ENCODE results near the gene DEGS2. TPM values are rescaled to one million over a fixed set of nuclear protein-coding genes. Genes with fewer than 3 reads are reported as not detected.

The DEGS2 gene
- total and polyA plus RNA-seq, 7 experiments from 2014 or later, result 0.19 to 1.0 (median 0.44) TPM; not detected in 1

DNA sequence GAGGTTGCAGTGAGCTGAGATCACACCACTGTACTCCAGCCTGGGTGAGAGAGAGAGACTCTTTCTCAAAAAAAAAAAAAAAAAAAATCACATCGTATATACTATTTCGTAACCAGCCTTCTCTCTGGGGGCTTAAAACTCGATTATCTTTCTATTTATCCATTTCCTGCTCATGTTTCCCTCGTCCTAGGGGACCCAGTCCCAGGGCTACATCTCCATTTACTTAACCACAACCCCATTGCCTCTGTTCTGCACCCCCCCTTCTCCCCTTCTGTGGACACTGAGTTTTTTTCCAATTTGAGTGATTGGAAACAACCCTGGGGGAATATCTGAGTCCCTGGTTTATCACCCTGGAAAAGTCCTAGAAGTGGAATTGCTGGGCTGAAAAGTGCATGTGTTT is 43.3 kb upstream of the DEGS2 start:
- H3K27me3 ChIP-seq (ENCODE audit: control insufficient read depth in 2 of 2, insufficient read depth in 2 of 2, low read length in 2 of 2), result no peaks in the 10 kb centered on the region
- no peak overlapping the region for H3K27ac ChIP-seq (ENCODE audit: low read depth, low read length)
- no peak for ATAC-seq
- CTCF ChIA-PET, result no interaction called here
- H3K4me3 ChIP-seq (ENCODE audit: low read length), result no peak overlapping the region
- Mint-ChIP-seq H3K4me3 (no peak overlapping the region), H3K27ac (peak overlapping the region in 1 of 9 donors; percentile 74), H3K9me3 (peaks cover 0 to 1% (median 0%) of the 10 kb centered on the region in 11 donors), H3K36me3 (no peaks in the 10 kb centered on the region), H3K4me1 (peaks cover 0 to 5% (median 0%) of the 10 kb centered on the region in 7 donors), H3K27me3 (peaks cover 0 to 16% (median 0%) of the 10 kb centered on the region in 5 donors)
- POLR2A ChIA-PET, result interaction anchor here (1.0 kb wide), 1 partner anchor 59 kb away, joined by 3 read pairs; no protein-coding TSS in a partner anchor
- no peak for DNase-seq
- H3K9me3 ChIP-seq (ENCODE audit: control insufficient read depth in 2 of 3, low read length in 3 of 3), result no peaks in the 10 kb centered on the region
- intact Hi-C loops (cut with micrococcal nuclease), result no loop called here
- H3K36me3 ChIP-seq (ENCODE audit: control insufficient read depth in 2 of 3, insufficient read depth in 3 of 3, low read length in 3 of 3), result no peaks in the 10 kb centered on the region
- H3K4me1 ChIP-seq (ENCODE audit: control insufficient read depth in 2 of 2, insufficient read depth in 2 of 2, low read length in 2 of 2), result no peaks in the 10 kb centered on the region

DNA sequence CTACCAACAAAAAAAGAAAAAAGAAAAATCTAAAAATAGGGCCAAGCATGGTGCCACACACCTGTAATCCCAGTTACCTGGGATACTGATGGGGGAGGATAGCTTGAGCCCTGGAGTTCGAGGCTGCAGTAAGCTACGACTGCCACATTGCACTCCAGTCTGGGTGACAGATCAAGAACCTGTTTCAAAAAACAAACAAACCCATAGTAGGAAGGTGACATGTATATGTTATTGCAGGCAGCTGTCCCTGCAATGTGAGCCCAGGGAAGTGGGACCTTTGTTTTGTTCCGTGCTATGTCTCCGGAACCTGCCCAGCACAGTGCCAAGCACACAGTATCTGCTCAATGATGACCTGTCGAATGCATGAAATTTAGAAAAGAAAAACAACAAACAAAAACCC is 42.3 kb upstream of the DEGS2 start:
- no peak overlapping the region for H3K27ac Mint-ChIP-seq
- ChIA-PET POLR2A (no interaction called here), CTCF (no interaction called here)
- H3K36me3 Mint-ChIP-seq, result no peaks in the 10 kb centered on the region
- peaks cover 0 to 1% (median 0%) of the 10 kb centered on the region in 11 donors for H3K9me3 Mint-ChIP-seq
- ATAC-seq (no peak), DNase-seq (no peak)
- no peaks in the 10 kb centered on the region for H3K27me3 ChIP-seq (ENCODE audit: control insufficient read depth in 2 of 2, insufficient read depth in 2 of 2, low read length in 2 of 2)
- no peaks in the 10 kb centered on the region for H3K4me1 ChIP-seq (ENCODE audit: control insufficient read depth in 2 of 2, insufficient read depth in 2 of 2, low read length in 2 of 2)
- H3K27ac ChIP-seq (ENCODE audit: low read depth, low read length), result no peak overlapping the region
- no peak overlapping the region for H3K4me3 Mint-ChIP-seq
- H3K9me3 ChIP-seq (ENCODE audit: control insufficient read depth in 2 of 3, low read length in 3 of 3), result no peaks in the 10 kb centered on the region
- H3K4me1 Mint-ChIP-seq, result no peaks in the 10 kb centered on the region
- peaks cover 0 to 16% (median 0%) of the 10 kb centered on the region in 5 donors for H3K27me3 Mint-ChIP-seq
- no peak overlapping the region for H3K4me3 ChIP-seq (ENCODE audit: low read length)
- intact Hi-C loops (cut with micrococcal nuclease), result no loop called here
- H3K36me3 ChIP-seq (ENCODE audit: control insufficient read depth in 2 of 3, insufficient read depth in 3 of 3, low read length in 3 of 3), result no peaks in the 10 kb centered on the region

DNA sequence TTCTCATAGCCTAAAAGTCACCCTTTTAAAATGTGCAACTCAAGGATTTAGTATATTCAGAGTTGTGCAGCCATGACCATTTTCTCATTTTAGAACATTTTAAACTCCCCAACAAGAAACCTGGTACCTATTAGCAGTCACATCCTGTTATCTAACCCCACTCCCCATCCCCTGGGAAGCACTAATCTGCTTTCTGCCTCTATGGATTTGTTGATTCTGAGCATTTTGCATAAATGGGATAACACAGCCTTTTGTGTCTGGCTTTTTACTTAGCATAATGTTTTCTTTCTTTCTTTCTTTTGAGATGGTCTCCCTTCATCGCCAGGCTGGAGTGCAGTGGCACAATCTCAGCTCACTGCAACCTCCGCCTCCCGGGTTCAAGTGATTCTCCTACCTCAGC is 40.9 kb upstream of the DEGS2 start:
- intact Hi-C loops (cut with micrococcal nuclease), result no loop called here
- Mint-ChIP-seq H3K27me3 (peaks cover 0 to 13% (median 0%) of the 10 kb centered on the region in 5 donors), H3K4me3 (no peak overlapping the region), H3K27ac (no peak overlapping the region), H3K36me3 (no peaks in the 10 kb centered on the region), H3K4me1 (no peaks in the 10 kb centered on the region), H3K9me3 (peaks cover 0 to 1% (median 0%) of the 10 kb centered on the region in 11 donors)
- no peaks in the 10 kb centered on the region for H3K4me1 ChIP-seq (ENCODE audit: control insufficient read depth in 2 of 2, insufficient read depth in 2 of 2, low read length in 2 of 2)
- no peak for DNase-seq
- no peak overlapping the region for H3K27ac ChIP-seq (ENCODE audit: low read depth, low read length)
- POLR2A ChIA-PET, result no interaction called here
- no peaks in the 10 kb centered on the region for H3K36me3 ChIP-seq (ENCODE audit: control insufficient read depth in 2 of 3, insufficient read depth in 3 of 3, low read length in 3 of 3)
- H3K27me3 ChIP-seq (ENCODE audit: control insufficient read depth in 2 of 2, insufficient read depth in 2 of 2, low read length in 2 of 2), result no peaks in the 10 kb centered on the region
- no peaks in the 10 kb centered on the region for H3K9me3 ChIP-seq (ENCODE audit: control insufficient read depth in 2 of 3, low read length in 3 of 3)
- ATAC-seq, result no peak
- CTCF ChIA-PET, result no interaction called here
- no peak overlapping the region for H3K4me3 ChIP-seq (ENCODE audit: low read length)

DNA sequence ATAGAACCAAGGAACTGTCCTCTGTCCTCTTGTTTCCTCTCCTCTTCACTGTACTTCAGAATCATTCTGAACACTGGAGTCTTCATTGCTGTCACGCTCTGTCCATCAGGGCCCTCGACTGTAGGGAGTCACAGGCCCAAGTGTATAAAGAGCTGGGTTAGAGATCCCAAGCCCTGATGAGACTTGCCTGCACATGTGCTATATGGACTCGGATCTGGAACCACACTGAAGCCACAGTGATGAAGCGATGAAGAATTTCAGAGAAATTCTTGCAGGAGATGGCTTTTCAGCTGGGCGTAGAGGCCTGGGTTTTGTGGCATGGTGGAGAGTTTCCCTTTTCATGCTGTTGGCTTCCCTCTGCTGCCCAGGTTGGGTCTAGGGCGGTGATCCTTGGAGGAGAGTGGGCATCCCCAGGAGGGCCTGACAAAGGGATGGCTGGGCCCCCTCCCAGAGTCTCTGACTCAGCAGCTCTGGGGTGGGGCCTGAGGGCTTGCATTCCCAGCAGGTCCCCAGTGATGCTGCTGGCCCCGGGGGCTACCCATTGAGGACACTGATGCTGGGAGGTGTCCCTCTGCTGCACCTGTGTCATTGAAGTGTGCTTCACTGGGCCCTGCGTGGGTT is 39.9 kb upstream of the DEGS2 start:
- POLR2A ChIA-PET, result interaction anchor here (1.5 kb wide), 1 partner anchor 718 kb away, joined by 4 read pairs; the partner anchor contains the start of gene SETD3

DNA sequence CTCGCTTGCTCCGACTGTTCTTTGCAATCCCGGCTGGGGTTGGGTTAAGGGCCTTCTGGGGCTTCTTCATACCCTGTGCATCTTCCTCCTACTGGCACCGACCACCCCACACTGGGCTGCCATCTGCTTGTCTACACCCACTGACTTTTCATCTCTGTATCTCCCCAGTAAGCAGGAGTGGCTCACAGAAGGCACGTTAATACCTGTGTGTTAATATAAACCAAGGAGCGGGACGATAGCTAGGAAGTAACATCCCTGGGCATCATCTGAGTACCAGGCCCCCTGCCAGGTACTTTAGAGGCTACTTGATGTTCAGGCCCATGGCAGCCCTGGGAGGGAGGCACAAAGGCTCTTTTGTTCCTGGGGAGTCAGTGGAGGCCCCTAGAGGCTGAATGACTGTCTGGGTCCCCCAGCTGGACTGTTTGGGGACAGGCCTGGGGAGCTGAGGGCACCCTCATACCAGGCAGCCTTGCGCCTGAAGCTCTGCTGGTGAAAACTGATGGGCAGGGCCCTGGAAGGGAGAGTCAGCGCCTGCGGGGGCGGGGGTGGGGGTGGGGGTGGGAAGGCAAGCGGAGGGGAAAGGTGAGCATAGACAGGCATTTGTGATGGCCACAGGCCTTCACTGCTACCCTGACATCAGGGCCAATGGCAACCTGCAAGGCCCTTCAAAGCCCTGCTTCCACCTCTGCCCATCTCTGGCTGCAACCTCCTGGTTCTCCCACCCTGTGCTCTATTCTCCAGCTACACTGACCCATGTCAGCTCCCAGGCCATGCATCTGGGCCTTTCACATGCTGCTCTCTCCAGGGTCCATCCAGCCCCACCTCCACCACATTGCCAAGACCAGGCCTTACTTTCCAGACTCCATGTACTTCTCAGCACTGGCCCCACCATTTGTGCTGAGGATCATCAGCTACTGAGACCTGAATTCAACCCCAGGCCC is 34.2 kb upstream of the DEGS2 start:
- ATAC-seq (peak; percentile 0), DNase-seq (no peak)
- H3K4me1 ChIP-seq (ENCODE audit: control insufficient read depth in 2 of 2, insufficient read depth in 2 of 2, low read length in 2 of 2), result peaks cover 6 to 13% of the 10 kb centered on the region in 2 donors
- ChIA-PET POLR2A (interaction anchor here (0.5 to 3.9 kb wide), 18 partner anchors 16 to 137 kb away, joined by 3 to 25 read pairs (median 4); partner anchors contain the start of gene EVL), CTCF (interaction anchor here (0.5 to 4.5 kb wide), 40 partner anchors 9 to 354 kb away, joined by 3 to 66 read pairs (median 4); partner anchors contain the start of gene EVL)
- Mint-ChIP-seq H3K4me3 (peak overlapping the region; percentile 25 to 80 (median 60)), H3K36me3 (no peaks in the 10 kb centered on the region), H3K9me3 (no peaks in the 10 kb centered on the region), H3K27me3 (no peaks in the 10 kb centered on the region), H3K4me1 (peaks cover 5 to 18% (median 15%) of the 10 kb centered on the region in 7 donors), H3K27ac (peak overlapping the region; percentile 84 to 95 (median 93))
- H3K27me3 ChIP-seq (ENCODE audit: control insufficient read depth in 2 of 2, insufficient read depth in 2 of 2, low read length in 2 of 2), result no peaks in the 10 kb centered on the region
- H3K4me3 ChIP-seq (ENCODE audit: low read length), result peak overlapping the region; percentile 32
- no peaks in the 10 kb centered on the region for H3K9me3 ChIP-seq (ENCODE audit: control insufficient read depth in 2 of 3, low read length in 3 of 3)
- H3K36me3 ChIP-seq (ENCODE audit: control insufficient read depth in 2 of 3, insufficient read depth in 3 of 3, low read length in 3 of 3), result no peaks in the 10 kb centered on the region
- H3K27ac ChIP-seq (ENCODE audit: low read depth, low read length), result peak overlapping the region; percentile 74
- intact Hi-C loops (cut with micrococcal nuclease), result loop anchor here (1.0 to 2.0 kb wide), 18 partner anchors 21 to 510 kb away; partner anchors contain the start of genes DEGS2 (in 2 of the 2), EVL (in 1 of the 2) and WDR25 (in 1 of the 2)

More for the DNA sequence above, 39.9 kb upstream of the DEGS2 start:
- Mint-ChIP-seq H3K36me3 (no peaks in the 10 kb centered on the region), H3K4me3 (no peak overlapping the region), H3K27ac (peak overlapping the region in 1 of 9 donors; percentile 62), H3K27me3 (peaks cover 0 to 13% (median 0%) of the 10 kb centered on the region in 5 donors), H3K4me1 (peaks cover 0 to 6% (median 4%) of the 10 kb centered on the region in 7 donors), H3K9me3 (peaks cover 0 to 1% (median 0%) of the 10 kb centered on the region in 11 donors)
- no peak overlapping the region for H3K27ac ChIP-seq (ENCODE audit: low read depth, low read length)
- H3K36me3 ChIP-seq (ENCODE audit: control insufficient read depth in 2 of 3, insufficient read depth in 3 of 3, low read length in 3 of 3), result no peaks in the 10 kb centered on the region
- intact Hi-C loops (cut with micrococcal nuclease), result no loop called here
- ATAC-seq (no peak), DNase-seq (no peak)
- H3K9me3 ChIP-seq (ENCODE audit: control insufficient read depth in 2 of 3, low read length in 3 of 3), result no peaks in the 10 kb centered on the region
- no peak overlapping the region for H3K4me3 ChIP-seq (ENCODE audit: low read length)
- H3K4me1 ChIP-seq (ENCODE audit: control insufficient read depth in 2 of 2, insufficient read depth in 2 of 2, low read length in 2 of 2), result no peaks in the 10 kb centered on the region
- CTCF ChIA-PET, result interaction anchor here (0.6 kb wide), 1 partner anchor 13 kb away, joined by 3 read pairs; no protein-coding TSS in a partner anchor
- no peaks in the 10 kb centered on the region for H3K27me3 ChIP-seq (ENCODE audit: control insufficient read depth in 2 of 2, insufficient read depth in 2 of 2, low read length in 2 of 2)

DNA sequence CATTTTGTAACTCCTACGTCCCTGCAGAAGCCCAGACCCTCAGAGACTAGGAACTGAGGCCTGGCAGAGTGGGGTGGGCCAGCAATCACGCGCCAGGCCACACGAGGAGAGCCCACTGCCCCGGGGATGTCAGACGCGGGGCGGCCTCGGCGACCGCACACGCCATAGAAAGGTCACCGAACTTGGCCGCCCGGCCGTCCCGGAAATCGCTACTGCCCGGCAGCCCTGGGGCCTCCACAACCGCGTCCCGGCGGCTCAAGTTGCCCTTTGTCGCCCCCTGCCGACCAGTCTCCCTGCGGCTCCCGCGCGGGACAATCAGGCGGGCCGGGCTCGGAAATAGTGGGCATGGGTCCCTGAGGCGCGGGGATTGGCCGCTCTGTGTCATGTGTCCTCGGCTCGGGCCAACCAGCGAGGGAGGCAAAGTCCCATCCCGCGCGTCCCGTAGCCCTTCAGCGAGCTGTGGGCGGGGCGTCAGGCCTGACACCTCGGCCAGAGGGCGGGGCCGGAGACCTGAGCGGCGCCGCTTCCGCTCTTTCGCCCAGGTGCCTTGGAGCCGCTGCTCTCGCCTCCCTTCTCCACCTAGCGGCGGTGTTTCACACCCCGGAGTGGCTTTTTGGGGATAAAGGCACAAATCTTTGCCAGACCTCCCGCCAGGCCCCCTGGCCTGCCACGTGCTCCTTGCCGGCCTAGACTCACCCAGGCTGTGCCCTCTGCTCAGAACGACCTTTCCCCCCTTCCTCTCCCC is 33.4 kb upstream of the DEGS2 start:
- H3K9me3 ChIP-seq (ENCODE audit: control insufficient read depth in 2 of 3, low read length in 3 of 3), result no peaks in the 10 kb centered on the region
- peaks cover 6 to 13% of the 10 kb centered on the region in 2 donors for H3K4me1 ChIP-seq (ENCODE audit: control insufficient read depth in 2 of 2, insufficient read depth in 2 of 2, low read length in 2 of 2)
- peak; percentile 99 for ATAC-seq
- Mint-ChIP-seq H3K4me1 (peaks cover 5 to 18% (median 15%) of the 10 kb centered on the region in 7 donors), H3K27me3 (no peaks in the 10 kb centered on the region), H3K9me3 (no peaks in the 10 kb centered on the region), H3K27ac (peak overlapping the region; percentile 84 to 95 (median 93)), H3K4me3 (peak overlapping the region; percentile 25 to 80 (median 60)), H3K36me3 (no peaks in the 10 kb centered on the region)
- peak overlapping the region; percentile 56 for H3K4me3 ChIP-seq (ENCODE audit: low read length)
- peak; percentile 98 to 100 (median 99) for DNase-seq
- no peaks in the 10 kb centered on the region for H3K27me3 ChIP-seq (ENCODE audit: control insufficient read depth in 2 of 2, insufficient read depth in 2 of 2, low read length in 2 of 2)
- ChIA-PET CTCF (interaction anchor here (0.5 to 4.5 kb wide), 40 partner anchors 9 to 355 kb away, joined by 3 to 66 read pairs (median 4); partner anchors contain the start of gene EVL), POLR2A (interaction anchor here (0.5 to 3.9 kb wide), 18 partner anchors 16 to 140 kb away, joined by 3 to 25 read pairs (median 4); partner anchors contain the start of gene EVL)
- H3K27ac ChIP-seq (ENCODE audit: low read depth, low read length), result peak overlapping the region; percentile 74
- no peaks in the 10 kb centered on the region for H3K36me3 ChIP-seq (ENCODE audit: control insufficient read depth in 2 of 3, insufficient read depth in 3 of 3, low read length in 3 of 3)
- intact Hi-C loops (cut with micrococcal nuclease), result loop anchor here (1.0 to 2.0 kb wide), 18 partner anchors 21 to 510 kb away; partner anchors contain the start of genes DEGS2 (in 2 of the 2), EVL (in 1 of the 2) and WDR25 (in 1 of the 2)

Measured in naive thymus-derived CD4-positive, alpha-beta T cell (primary cell).